Right lobe of liver (tissue), 6 donors: Measurements from ENCODE around the gene WNK1. TPM values are rescaled to one million over a fixed set of nuclear protein-coding genes. Genes with fewer than 3 reads are reported as not detected.
A peak's percentile ranks its signal among the peaks of the same experiment; 100 is the strongest.
"Not testable (repeated sequence)": the region's sequence is repeated elsewhere in the genome, so short reads cannot be mapped to it uniquely, and the experiment has no call there.

Experiments used
- ATAC-seq, 4 donors: fragments of 200-7000 bp; cut with Tn5 transposase; one replicate each; pipeline ENCODE4 v1.9.1; 2020; ENCODE audit warnings: mild to moderate bottlenecking in 4 of 4, moderate library complexity in 4 of 4
- DNase-seq, 3 donors: peaks; one replicate each; pipeline ENCODE4 v3.0.0-alpha.2; 2020
- H3K27ac ChIP-seq, 3 donors: fragments of 200-600 bp; one replicate each; pipeline ENCODE4 v1.8.0; 2022
- H3K27me3 ChIP-seq, 2 donors: fragments of 200-600 bp; one replicate each; pipeline ENCODE4 v1.8.0; 2022
- H3K36me3 ChIP-seq, 4 donors: fragments of 200-600 bp; sonication (generic) in 1 of 4; one replicate each; pipeline versions ENCODE4 v1.5.1 to v1.8.0; 2017 to 2022; ENCODE audit warnings: control low read depth in 1 of 4
- H3K4me1 ChIP-seq, 4 donors: fragments of 200-600 bp; sonication (generic) in 1 of 4; one replicate each; pipeline versions ENCODE4 v1.5.1 to v1.8.0; 2017 to 2022; ENCODE audit warnings: control low read depth in 1 of 4
- H3K4me3 ChIP-seq, 3 donors: fragments of 200-600 bp; one replicate each; pipeline ENCODE4 v1.8.0; 2022
- H3K9me3 ChIP-seq, 4 donors: fragments of 200-600 bp; sonication (generic) in 1 of 4; one replicate each; pipeline versions ENCODE4 v1.5.1 to v1.8.0; 2017 to 2022; ENCODE audit warnings: control low read depth in 1 of 4
- POLR2A ChIP-seq: fragments of 450-650 bp; IDR thresholded peaks from one replicate; pipeline ENCODE4 v1.6.1; 2017; ENCODE audit warnings: antibody characterized with exemption, mild to moderate bottlenecking
- WGBS: methylation state at CpG from one replicate; pipeline ENCODE4 v1.1.6; 2018; ENCODE audit warnings: low coverage, low lambda C conversion rate; ENCODE audit not compliant: insufficient coverage; ENCODE audit errors: missing lambda C conversion rate; 5-methylcytosine and 5-hydroxymethylcytosine counted together
- intact Hi-C, 2 donors: fragments of 100-400 bp; cut with DNase I; formaldehyde crosslinking; loops; one replicate each; pipeline versions ENCODE4 v1.11.2 to v1.14.1; 2022
- long read RNA-seq: library from polyadenylated mRNA; unstranded; transcript quantifications from one replicate; pipeline ENCODE4 v2.0.0, GENCODE V29; 2019
- total RNA-seq, 6 experiments: library from RNA; depleted of rRNA in 2 of 6; stranded (reverse); fragments of >200 nt in 2 of 6; fragmentation: NEBNext Ultra II Directional in 3 of 6; extraction: Animal tissue kit (Norgen Biotek cat#: 25700) in 3 of 6; gene quantifications; one replicate each; pipeline versions ENCODE4 v1.1.0 to v1.2.4, GENCODE V29; 2016 to 2023
- TF ChIP-seq, protein P1 (sequence below), 4 donors: fragments of 200-600 bp in 3 of 4; fragments of 450-650 bp in 1 of 4; IDR thresholded peaks; one replicate each; pipeline versions ENCODE4 v1.5.1 to v1.8.0; 2016 to 2022; ENCODE audit warnings: antibody characterized with exemption in 4 of 4, mild to moderate bottlenecking in 2 of 4
- donor health status: DM: no; HTN: yes; CAD: no.
- donor health status: DM: no; HTN: no; CAD: no.
- donor health status: DM: no; HTN: no; CAD: no.
- donor health status: DM: no; HTN: yes; CAD: no.
- donor health status: DM: no; HTN: yes; CAD: no.

The WNK1 gene
- 100 to 1,000 TPM in 3 of 6 experiments, 10 to 100 TPM in 3; 72.0 to 115 (median 93.1) TPM for total RNA-seq
- long read RNA-seq, partial matches to known transcripts = 5 of 9 reads
- long read RNA-seq, other reads (novel, unspliced or antisense) = 3 of 9 reads

- peak; percentile 80 to 85 (median 80) for ATAC-seq
- H3K27me3 ChIP-seq = no peaks in the 10 kb centered on the region
- peak within 1 kb of the TSS; percentile 74 to 81 (median 81) for H3K4me3 ChIP-seq
- WGBS = 0% methylated on average over 23 of the region's 41 CpGs
- peak within 1 kb of the TSS; percentile 93 to 97 (median 94) for H3K27ac ChIP-seq
- H3K36me3 ChIP-seq = no peaks in the 10 kb centered on the region
- intact Hi-C loops = loop anchor here in 1 of 2 donors (5.0 kb wide), 1 partner anchor 180 kb away; no protein-coding TSS in a partner anchor
- TF ChIP-seq, protein P1, sequence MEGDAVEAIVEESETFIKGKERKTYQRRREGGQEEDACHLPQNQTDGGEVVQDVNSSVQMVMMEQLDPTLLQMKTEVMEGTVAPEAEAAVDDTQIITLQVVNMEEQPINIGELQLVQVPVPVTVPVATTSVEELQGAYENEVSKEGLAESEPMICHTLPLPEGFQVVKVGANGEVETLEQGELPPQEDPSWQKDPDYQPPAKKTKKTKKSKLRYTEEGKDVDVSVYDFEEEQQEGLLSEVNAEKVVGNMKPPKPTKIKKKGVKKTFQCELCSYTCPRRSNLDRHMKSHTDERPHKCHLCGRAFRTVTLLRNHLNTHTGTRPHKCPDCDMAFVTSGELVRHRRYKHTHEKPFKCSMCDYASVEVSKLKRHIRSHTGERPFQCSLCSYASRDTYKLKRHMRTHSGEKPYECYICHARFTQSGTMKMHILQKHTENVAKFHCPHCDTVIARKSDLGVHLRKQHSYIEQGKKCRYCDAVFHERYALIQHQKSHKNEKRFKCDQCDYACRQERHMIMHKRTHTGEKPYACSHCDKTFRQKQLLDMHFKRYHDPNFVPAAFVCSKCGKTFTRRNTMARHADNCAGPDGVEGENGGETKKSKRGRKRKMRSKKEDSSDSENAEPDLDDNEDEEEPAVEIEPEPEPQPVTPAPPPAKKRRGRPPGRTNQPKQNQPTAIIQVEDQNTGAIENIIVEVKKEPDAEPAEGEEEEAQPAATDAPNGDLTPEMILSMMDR (IDR thresholded peaks at IDR 0.05) = no peak
- TF ChIP-seq POLR2A = peak; percentile 91
- no peaks in the 10 kb centered on the region for H3K9me3 ChIP-seq
- peak; percentile 97 to 98 (median 97) for DNase-seq
- H3K4me1 ChIP-seq = peaks cover 0 to 25% (median 8%) of the 10 kb centered on the region in 4 donors
Observed at GRCh38 chr12:751999-752694, at the start of gene WNK1. Gene WNK1 (plus strand): TSS chr12:752579. CDS start chr12:753566, 987 bp downstream.

GRCh38 chr12:704516-705242, 47.7 kb upstream of the WNK1 start:
- Histone ChIP-seq H3K9me3 (no peaks in the 10 kb centered on the region), H3K27me3 (no peaks in the 10 kb centered on the region), H3K4me3 (no peak overlapping the region), H3K36me3 (no peaks in the 10 kb centered on the region), H3K27ac (no peak overlapping the region), H3K4me1 (no peaks in the 10 kb centered on the region)
- TF ChIP-seq POLR2A = no peak
- TF ChIP-seq, protein P1 (IDR thresholded peaks at IDR 0.05) = no peak
- ATAC-seq (no peak), DNase-seq (no peak)
- intact Hi-C loops = no loop called here
- no CpG with 5 or more reads among the region's 5 CpGs for WGBS

GRCh38 chr12:708084-708483, 44.3 kb upstream of the WNK1 start:
- H3K36me3 ChIP-seq, ATAC-seq, H3K9me3 ChIP-seq, H3K27ac ChIP-seq, intact Hi-C loops, DNase-seq, H3K4me1 ChIP-seq, H3K4me3 ChIP-seq, H3K27me3 ChIP-seq: not testable (repeated sequence)
- 86% methylated on average over 3 of the region's 3 CpGs for WGBS

DNA sequence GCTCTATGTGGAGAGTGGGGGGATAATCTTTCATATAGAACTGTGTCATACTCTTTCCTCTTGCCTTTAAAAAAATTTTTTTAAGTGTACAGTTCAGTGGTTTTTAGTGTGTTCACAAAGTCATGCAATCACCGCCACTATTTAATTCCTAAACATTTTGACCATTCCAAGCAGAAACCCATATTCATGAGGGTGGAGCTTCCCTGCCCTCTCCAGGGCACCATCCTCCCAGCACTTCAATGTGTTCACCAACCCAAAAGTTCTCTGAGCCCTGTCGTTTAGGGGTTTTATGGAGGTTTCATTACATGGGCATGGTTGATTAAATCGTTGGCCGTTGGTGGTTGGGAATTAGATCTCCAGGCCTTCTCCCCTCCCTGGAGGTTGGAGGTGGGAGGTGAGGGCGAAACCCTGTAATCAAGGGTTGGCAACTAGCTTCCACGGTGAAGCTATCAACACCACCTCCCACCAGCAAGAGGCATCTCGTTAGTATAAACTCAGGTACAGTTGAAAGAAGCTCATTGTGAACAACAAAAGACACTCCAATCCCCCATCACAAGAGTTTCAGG, 42.8 kb upstream of the WNK1 start:
- Histone ChIP-seq H3K27me3 (no peaks in the 10 kb centered on the region), H3K36me3 (no peaks in the 10 kb centered on the region), H3K27ac (no peak overlapping the region), H3K4me1 (no peaks in the 10 kb centered on the region), H3K4me3 (no peak overlapping the region), H3K9me3 (no peaks in the 10 kb centered on the region)
- WGBS = 72% methylated on average over 5 of the region's 7 CpGs
- intact Hi-C loops = no loop called here
- ATAC-seq (peak in 1 of 4 donors; percentile 38), DNase-seq (no peak)
- TF ChIP-seq POLR2A = no peak
- TF ChIP-seq, protein P1 (IDR thresholded peaks at IDR 0.05) = peak in 2 of 4 donors; percentile 16 to 25
